Mesothelial cell of epicardium (in vitro differentiated cells): ENCODE measurements around the gene ADCY10. TPM values are rescaled to one million over a fixed set of nuclear protein-coding genes. Genes with fewer than 3 reads are reported as not detected.
A peak's percentile ranks its signal among the peaks of the same experiment; 100 is the strongest.

Source experiments
- DNase-seq, 2 experiments: peaks; one replicate each; pipeline ENCODE4 v3.0.0; 2021; ENCODE audit warnings: low spot score in 2 of 2; ENCODE audit not compliant: unreplicated experiment in 2 of 2
- H3K27ac Mint-ChIP-seq: 2 replicates; pipeline ENCODE4 v1.8.0; 2021; ENCODE audit warnings: mixed read lengths
- H3K27me3 Mint-ChIP-seq: 2 replicates; pipeline ENCODE4 v1.8.0; 2021; ENCODE audit warnings: low read depth, mixed read lengths
- H3K36me3 Mint-ChIP-seq: 2 replicates; pipeline ENCODE4 v1.8.0; 2021; ENCODE audit warnings: mixed read lengths
- H3K4me1 Mint-ChIP-seq: 2 replicates; pipeline ENCODE4 v1.8.0; 2021; ENCODE audit warnings: mixed read lengths
- H3K4me3 Mint-ChIP-seq: 2 replicates; pipeline ENCODE4 v1.8.0; 2021; ENCODE audit warnings: mild to moderate bottlenecking, moderate library complexity, mixed read lengths
- H3K9me3 Mint-ChIP-seq: 2 replicates; pipeline ENCODE4 v1.8.0; 2021; ENCODE audit warnings: mixed read lengths
- CTCF ChIP-seq: fragments of 200-600 bp; sonication (generic); IDR thresholded peaks from one replicate; pipeline ENCODE4 v1.5.0; 2021; ENCODE audit warnings: antibody characterized with exemption; ENCODE audit not compliant: unreplicated experiment
- total RNA-seq: library from RNA; stranded (reverse); gene quantifications from 3 replicates; pipeline ENCODE4 v1.2.1, GENCODE V29; 2021

The ADCY10 gene
- total RNA-seq, 1 donor from 2014 or later, result 0.04 TPM

- H3K27me3 Mint-ChIP-seq, result no peaks in the 10 kb centered on the region
- H3K4me3 Mint-ChIP-seq, result no peak overlapping the region
- H3K36me3 Mint-ChIP-seq, result peaks cover 9% of the 10 kb centered on the region
- peaks cover 6% of the 10 kb centered on the region for H3K9me3 Mint-ChIP-seq
- H3K4me1 Mint-ChIP-seq, result peaks cover 8% of the 10 kb centered on the region
- no peak overlapping the region for H3K27ac Mint-ChIP-seq
- DNase-seq, result peak; percentile 41 to 70
- TF ChIP-seq CTCF, result peak; percentile 80
Measured at GRCh38 chr1:167803358-167804207, 110.4 kb downstream of the ADCY10 start.

GRCh38 chr1:167802235-167802634 is 111.7 kb downstream of the ADCY10 start:
- peaks cover 11% of the 10 kb centered on the region for H3K4me1 Mint-ChIP-seq
- H3K27me3 Mint-ChIP-seq, result no peaks in the 10 kb centered on the region
- no peak for TF ChIP-seq CTCF
- no peak for DNase-seq
- H3K27ac Mint-ChIP-seq, result no peak overlapping the region
- H3K9me3 Mint-ChIP-seq, result peaks cover 6% of the 10 kb centered on the region
- H3K36me3 Mint-ChIP-seq, result peaks cover 11% of the 10 kb centered on the region
- H3K4me3 Mint-ChIP-seq, result no peak overlapping the region

- H3K4me1 Mint-ChIP-seq, result peaks cover 18% of the 10 kb centered on the region
- no peak overlapping the region for H3K27ac Mint-ChIP-seq
- H3K27me3 Mint-ChIP-seq, result no peaks in the 10 kb centered on the region
- TF ChIP-seq CTCF, result no peak
- H3K9me3 Mint-ChIP-seq, result peaks cover 6% of the 10 kb centered on the region
- H3K4me3 Mint-ChIP-seq, result no peak overlapping the region
- no peak for DNase-seq
- peaks cover 10% of the 10 kb centered on the region for H3K36me3 Mint-ChIP-seq
Measured at GRCh38 chr1:167800251-167800650, 113.7 kb downstream of the ADCY10 start.

GRCh38 chr1:167799747-167800146 is 114.2 kb downstream of the ADCY10 start:
- H3K4me1 Mint-ChIP-seq, result peaks cover 18% of the 10 kb centered on the region
- peaks cover 6% of the 10 kb centered on the region for H3K9me3 Mint-ChIP-seq
- TF ChIP-seq CTCF, result no peak
- no peak for DNase-seq
- peaks cover 10% of the 10 kb centered on the region for H3K36me3 Mint-ChIP-seq
- no peaks in the 10 kb centered on the region for H3K27me3 Mint-ChIP-seq
- no peak overlapping the region for H3K27ac Mint-ChIP-seq
- no peak overlapping the region for H3K4me3 Mint-ChIP-seq

- Mint-ChIP-seq H3K27ac (no peak overlapping the region), H3K36me3 (peaks cover 16% of the 10 kb centered on the region), H3K27me3 (no peaks in the 10 kb centered on the region), H3K9me3 (peaks cover 6% of the 10 kb centered on the region), H3K4me3 (no peak overlapping the region), H3K4me1 (peaks cover 18% of the 10 kb centered on the region)
- no peak for TF ChIP-seq CTCF
- DNase-seq, result no peak
Measured at GRCh38 chr1:167798952-167799351, 115.0 kb downstream of the ADCY10 start.
